Endothelial cell of umbilical vein (primary cell): Measurements from ENCODE around the gene DDRGK1. TPM values are rescaled to one million over a fixed set of nuclear protein-coding genes. Genes with fewer than 3 reads are reported as not detected.

ENCODE experiments used
- BruUV-seq: library from RNA; stranded (reverse); fragments of 400-500 nt; replicated peaks from 2 replicates; lab custom pipeline; 2021; lab: Mats Ljungman, UMichigan
- CTCF ChIA-PET: fragments of 300-600, 350-600 bp; sonication (Branson Sonifier 250); formaldehyde crosslinking; loops from one replicate; lab custom pipeline; 2021; ENCODE audit warnings: antibody characterized with exemption, inconsistent platforms; lab: Charles Lee
- POLR2A ChIA-PET: fragments of 300-600, 350-600 bp; sonication (Branson Sonifier 250); formaldehyde crosslinking; loops from one replicate; lab custom pipeline; 2021; ENCODE audit warnings: antibody characterized with exemption, inconsistent platforms; lab: Charles Lee
- DNase-seq: peaks from one replicate; pipeline ENCODE4 v3.0.0-alpha.2; 2011; ENCODE audit warnings: low read depth, low spot score
- FAIRE-seq: peaks from 2 replicates; lab custom pipeline; 2011; peaks lifted over from hg19 to GRCh38; lab: Jason Lieb, UNC
- H2AFZ ChIP-seq: 2 replicates; pipeline ENCODE4 v1.6.0; 2012; ENCODE audit warnings: low read depth, low read length, control low read depth, inconsistent platforms
- H3K27ac ChIP-seq: 2 replicates; pipeline ENCODE4 v1.5.1; 2011; ENCODE audit warnings: low read depth, mild to moderate bottlenecking, control low read depth, low read length, moderate library complexity; ENCODE audit not compliant: insufficient read depth
- H3K27me3 ChIP-seq, 2 experiments: 2 replicates each; pipeline versions ENCODE4 v1.6.0 to v1.6.1; 2011; ENCODE audit warnings: low read length in 2 of 2, mixed read lengths in 1 of 2; ENCODE audit not compliant: control insufficient read depth in 2 of 2, insufficient read depth in 2 of 2
- H3K36me3 ChIP-seq, 2 experiments: 2 replicates in 1 of 2; 3 replicates in 1 of 2; pipeline ENCODE4 v1.5.1; 2011; ENCODE audit warnings: low read length in 2 of 2, mild to moderate bottlenecking in 1 of 2, moderate library complexity in 1 of 2; ENCODE audit not compliant: control insufficient read depth in 2 of 2, insufficient read depth in 2 of 2; ENCODE audit errors: extremely low read depth in 1 of 2
- H3K4me1 ChIP-seq: 3 replicates; pipeline ENCODE4 v1.5.1; 2011; ENCODE audit warnings: mild to moderate bottlenecking, low read length; ENCODE audit not compliant: control insufficient read depth, insufficient read depth; ENCODE audit errors: extremely low read depth
- H3K4me2 ChIP-seq: 2 replicates; pipeline ENCODE4 v1.6.1; 2011; ENCODE audit warnings: low read length, control low read depth, mixed read lengths; ENCODE audit not compliant: insufficient read depth
- H3K4me3 ChIP-seq, 3 experiments: fragments of 200-600 bp in 1 of 3; sonication (generic), shearing (Covaris generic) in 1 of 3; replicated peaks in 1 of 3; 2 replicates each; pipeline ENCODE4 v1.5.1; 2011 to 2016; ENCODE audit warnings: control low read depth in 3 of 3, low read length in 3 of 3, mild to moderate bottlenecking in 2 of 3, inconsistent platforms in 1 of 3, low read depth in 1 of 3, moderate library complexity in 1 of 3; ENCODE audit not compliant: insufficient read depth in 1 of 3
- H3K79me2 ChIP-seq: 2 replicates; pipeline ENCODE4 v1.6.0; 2012; ENCODE audit warnings: low read length, inconsistent platforms; ENCODE audit not compliant: control insufficient read depth, insufficient read depth
- H3K9ac ChIP-seq: replicated peaks from 2 replicates; pipeline ENCODE3; 2011; ENCODE audit warnings: low read length, control low read depth; ENCODE audit not compliant: insufficient read depth; ENCODE audit errors: extremely low read depth
- H3K9me1 ChIP-seq: replicated peaks from 3 replicates; pipeline ENCODE4 v1.6.0; 2011; ENCODE audit warnings: mild to moderate bottlenecking, low read length; ENCODE audit not compliant: control insufficient read depth, insufficient read depth; ENCODE audit errors: extremely low read depth
- H3K9me3 ChIP-seq: replicated peaks from 2 replicates; pipeline ENCODE4 v1.5.1; 2012; ENCODE audit warnings: low read length, inconsistent platforms; ENCODE audit not compliant: control insufficient read depth, insufficient read depth
- H4K20me1 ChIP-seq: replicated peaks from 2 replicates; pipeline ENCODE3; 2011; ENCODE audit warnings: mild to moderate bottlenecking, low read length; ENCODE audit not compliant: control insufficient read depth, insufficient read depth; ENCODE audit errors: extremely low read depth
- EZH2 ChIP-seq: IDR thresholded peaks from 2 replicates; pipeline ENCODE4 v1.6.1; 2012; ENCODE audit warnings: borderline replicate concordance, low read depth, mild to moderate bottlenecking, moderate library complexity, low read length, inconsistent platforms; ENCODE audit not compliant: severe bottlenecking
- FOS ChIP-seq: IDR thresholded peaks from 2 replicates; pipeline ENCODE4 v1.6.1; 2011; ENCODE audit warnings: mild to moderate bottlenecking, low read length, moderate library complexity, borderline replicate concordance; ENCODE audit not compliant: insufficient read depth
- GATA2 ChIP-seq: IDR thresholded peaks from 2 replicates; pipeline ENCODE4 v1.7.0; 2011; ENCODE audit warnings: low read depth, mild to moderate bottlenecking, moderate library complexity, mixed read lengths, low read length; ENCODE audit not compliant: insufficient read length, insufficient read depth
- JUN ChIP-seq: IDR thresholded peaks from 2 replicates; pipeline ENCODE4 v1.6.1; 2011; ENCODE audit warnings: borderline replicate concordance, low read depth; ENCODE audit not compliant: insufficient read length, insufficient read depth
- MYC ChIP-seq: IDR thresholded peaks from one replicate; pipeline ENCODE4 v1.6.1; 2011; ENCODE audit warnings: mild to moderate bottlenecking, low read depth, low read length
- POLR2A ChIP-seq: IDR thresholded peaks from 2 replicates; pipeline ENCODE4 v1.6.1; 2012; ENCODE audit warnings: low read depth, mild to moderate bottlenecking, control low read depth, low read length
- POLR2AphosphoS5 ChIP-seq: IDR thresholded peaks from 2 replicates; pipeline ENCODE4 v1.6.1; 2012; ENCODE audit warnings: low read depth, mild to moderate bottlenecking, control low read depth, low read length, moderate library complexity; ENCODE audit not compliant: insufficient read depth
- dilution Hi-C: fragments of 300-500 bp; cut with MboI; formaldehyde crosslinking; loops from one replicate; pipeline ENCODE4 v1.15.0; 2019; ENCODE audit warnings: low sequenced_read_pairs; ENCODE audit not compliant: extremely low pct_ligation_motif_present
- intact Hi-C: fragments of 100-400 bp; cut with micrococcal nuclease; formaldehyde crosslinking; loops from one replicate; pipeline ENCODE4 v1.10.0; 2022
- polyA plus RNA-seq, 4 experiments: library from polyadenylated mRNA; depleted of rRNA in 3 of 4; stranded (reverse) in 3 of 4; unstranded in 1 of 4; fragments of >200 nt; gene quantifications; 2 replicates each; pipeline versions ENCODE4 v1.2.1 to v1.2.3, GENCODE V29; 2011 to 2012; ENCODE audit warnings: missing spikeins in 1 of 4
- total RNA-seq: library from RNA; stranded (reverse); gene quantifications from 2 replicates; pipeline ENCODE4 v1.2.3, GENCODE V29; 2021
- TF ChIP-seq, protein P1 (sequence below): IDR thresholded peaks from 2 replicates; pipeline ENCODE4 v1.6.1; 2011; ENCODE audit not compliant: insufficient read depth, insufficient read length
- TF ChIP-seq, protein P2 (sequence below), 2 donors: IDR thresholded peaks; 1 replicate in 1 of 2; 2 replicates in 1 of 2; pipeline ENCODE4 v1.5.1; 2011; ENCODE audit warnings: low read length in 2 of 2, mild to moderate bottlenecking in 2 of 2, moderate library complexity in 2 of 2, control low read depth in 1 of 2, inconsistent platforms in 1 of 2, low read depth in 1 of 2; ENCODE audit not compliant: insufficient read depth in 1 of 2; ENCODE audit errors: extremely low read depth in 1 of 2

The DDRGK1 gene
- total and polyA plus RNA-seq, 2 donors (not counting 3 experiments of a cell fraction or from before 2014, with no cell fraction given): 48.5 to 54.0 TPM

DNA sequence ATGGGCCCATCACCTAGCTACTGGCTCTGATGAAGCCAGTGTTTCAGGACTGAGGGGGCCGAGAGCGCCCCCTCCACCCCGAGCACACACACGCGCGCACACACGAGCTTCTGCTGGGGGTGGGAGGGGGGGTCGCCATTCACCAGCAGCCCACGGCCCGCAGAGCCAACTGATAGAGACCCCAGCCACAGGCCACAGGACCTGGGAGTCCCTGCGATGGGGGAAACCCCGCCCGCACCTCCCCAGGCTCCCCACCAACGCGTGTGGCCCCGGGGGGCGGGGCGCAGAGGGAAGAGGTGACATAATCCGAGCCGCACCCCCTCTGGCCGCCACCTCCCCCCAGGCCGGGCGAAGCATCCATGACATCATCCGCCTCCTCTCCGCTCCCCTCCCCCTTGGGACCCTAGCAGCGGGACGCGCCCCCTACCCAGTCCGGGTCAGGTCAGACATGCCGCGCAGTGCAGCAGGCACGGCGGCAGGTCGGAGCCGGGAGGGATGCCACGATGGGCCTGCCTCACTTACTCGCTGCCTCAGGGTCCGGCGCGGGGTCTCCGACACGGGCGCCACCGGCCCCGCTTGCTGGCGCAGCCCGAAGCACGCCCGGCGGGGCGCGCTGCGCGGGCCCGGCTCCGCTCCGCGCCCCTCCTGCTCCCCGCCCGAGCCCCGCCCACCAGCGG is 31.4 kb downstream of the DDRGK1 start, which contains the start of gene LZTS3:
LZTS3 (minus strand) TSS at position 617 of the 677 bp plus-strand sequence. CDS start 6,386 bp downstream, outside the sequence.
- CTCF ChIA-PET: interaction anchor here (1.1 to 1.9 kb wide), 2 partner anchors 81 to 120 kb away, joined by 4 to 8 read pairs; no protein-coding TSS in a partner anchor
- POLR2A ChIA-PET: interaction anchor here (0.7 to 1.1 kb wide), 2 partner anchors 9 to 13 kb away, joined by 3 to 5 read pairs; partner anchors contain the start of genes FASTKD5 and UBOX5
- peak; percentile 55 for FAIRE-seq
- no peaks in the 10 kb centered on the region for H3K9me1 ChIP-seq
- H3K4me3 ChIP-seq: peak within 1 kb of the TSS; percentile 68 to 93 (median 68)
- peaks cover 7 to 11% of the 10 kb centered on the region in 2 experiments for H3K27me3 ChIP-seq
- intact Hi-C loops: loop anchor here (2.0 kb wide), 1 partner anchor 32 kb away; the partner anchor contains the start of gene DDRGK1
- H4K20me1 ChIP-seq: no peaks in the 10 kb centered on the region
- H3K9me3 ChIP-seq: no peaks in the 10 kb centered on the region
- peak within 1 kb of the TSS; percentile 59 for H3K9ac ChIP-seq
- peak; percentile 60 for DNase-seq
- dilution Hi-C loops: no loop called here
- peak within 1 kb of the TSS; percentile 83 for H3K4me2 ChIP-seq
- peaks cover 6% of the 10 kb centered on the region for H3K4me1 ChIP-seq
- BruUV-seq: no TSS peak
- H3K27ac ChIP-seq: peak within 1 kb of the TSS; percentile 51
- H3K36me3 ChIP-seq: no peaks in the 10 kb centered on the region
- no peaks in the 10 kb centered on the region for H3K79me2 ChIP-seq
- TF ChIP-seq, protein P1, sequence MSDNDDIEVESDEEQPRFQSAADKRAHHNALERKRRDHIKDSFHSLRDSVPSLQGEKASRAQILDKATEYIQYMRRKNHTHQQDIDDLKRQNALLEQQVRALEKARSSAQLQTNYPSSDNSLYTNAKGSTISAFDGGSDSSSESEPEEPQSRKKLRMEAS: no peak
- TF ChIP-seq GATA2: no peak
- TF ChIP-seq MYC: no peak
- peak; percentile 11 for TF ChIP-seq JUN
- TF ChIP-seq EZH2: no peak
- TF ChIP-seq POLR2AphosphoS5: peak; percentile 40
- no peak for TF ChIP-seq FOS
- TF ChIP-seq, protein P2, sequence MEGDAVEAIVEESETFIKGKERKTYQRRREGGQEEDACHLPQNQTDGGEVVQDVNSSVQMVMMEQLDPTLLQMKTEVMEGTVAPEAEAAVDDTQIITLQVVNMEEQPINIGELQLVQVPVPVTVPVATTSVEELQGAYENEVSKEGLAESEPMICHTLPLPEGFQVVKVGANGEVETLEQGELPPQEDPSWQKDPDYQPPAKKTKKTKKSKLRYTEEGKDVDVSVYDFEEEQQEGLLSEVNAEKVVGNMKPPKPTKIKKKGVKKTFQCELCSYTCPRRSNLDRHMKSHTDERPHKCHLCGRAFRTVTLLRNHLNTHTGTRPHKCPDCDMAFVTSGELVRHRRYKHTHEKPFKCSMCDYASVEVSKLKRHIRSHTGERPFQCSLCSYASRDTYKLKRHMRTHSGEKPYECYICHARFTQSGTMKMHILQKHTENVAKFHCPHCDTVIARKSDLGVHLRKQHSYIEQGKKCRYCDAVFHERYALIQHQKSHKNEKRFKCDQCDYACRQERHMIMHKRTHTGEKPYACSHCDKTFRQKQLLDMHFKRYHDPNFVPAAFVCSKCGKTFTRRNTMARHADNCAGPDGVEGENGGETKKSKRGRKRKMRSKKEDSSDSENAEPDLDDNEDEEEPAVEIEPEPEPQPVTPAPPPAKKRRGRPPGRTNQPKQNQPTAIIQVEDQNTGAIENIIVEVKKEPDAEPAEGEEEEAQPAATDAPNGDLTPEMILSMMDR (IDR thresholded peaks at IDR 0.05; ENCODE audit: extremely low read depth in 1 of 2, insufficient read depth in 1 of 2, low read depth in 1 of 2, low read length in 2 of 2): peak in 1 of 2 donors; percentile 7
- TF ChIP-seq POLR2A: no peak
- H2AFZ ChIP-seq: peak within 1 kb of the TSS; percentile 97
